CMK (cell line): ENCODE measurements around the gene AMMECR1.
"Not testable (repeated sequence)": the region's sequence is repeated elsewhere in the genome, so short reads cannot be mapped to it uniquely, and the experiment has no call there.

ENCODE experiments used
- DNase-seq: peaks from one replicate; pipeline ENCODE4 v3.0.0-alpha.2; 2010; ENCODE audit warnings: low read depth

Gene AMMECR1

GRCh38 chrX:110170029-110170428 is 147.9 kb downstream of the AMMECR1 start:
- no peak for DNase-seq

DNA sequence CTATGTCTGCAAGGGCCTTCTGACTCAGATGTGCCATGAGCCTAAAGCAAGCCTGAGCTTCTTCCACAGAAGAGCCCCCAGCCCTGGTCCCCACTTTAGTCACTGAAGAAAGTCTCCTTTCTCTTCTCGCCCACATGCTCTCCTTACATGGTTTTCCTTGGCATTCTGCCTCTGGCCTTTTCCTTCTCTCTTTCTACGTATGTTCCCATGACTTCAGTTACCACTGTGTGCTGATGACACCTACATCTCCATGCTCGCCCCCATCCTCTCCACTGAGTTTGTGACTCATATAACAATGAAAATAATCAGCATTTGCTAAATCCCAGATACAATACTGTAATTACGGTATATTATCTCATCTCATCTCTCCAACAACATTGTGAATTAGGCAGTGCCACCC is 149.3 kb downstream of the AMMECR1 start:
- DNase-seq, result no peak

- no peak for DNase-seq
These were observed 149.9 kb downstream of the AMMECR1 start for GRCh38 chrX:110167952-110168451.

DNA sequence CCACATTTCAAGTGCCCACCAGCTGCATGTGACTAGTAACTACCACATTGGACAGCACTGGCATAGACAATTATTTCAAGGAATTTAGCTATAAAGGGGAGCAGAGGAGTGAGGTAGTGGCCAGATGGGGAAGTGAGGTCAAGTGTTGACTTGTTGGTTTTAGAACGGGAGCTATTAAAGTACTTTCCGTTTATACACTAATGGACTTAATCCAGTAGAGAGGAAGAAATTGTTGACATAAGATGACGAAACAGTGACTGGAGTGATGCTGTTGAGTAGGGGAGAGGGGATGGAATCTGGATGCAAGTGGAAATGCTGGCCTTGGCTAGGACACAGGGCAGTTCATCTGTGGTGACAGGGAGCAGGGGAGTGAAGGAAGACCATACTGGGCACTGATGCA is 154.4 kb downstream of the AMMECR1 start:
- DNase-seq, result no peak

DNA sequence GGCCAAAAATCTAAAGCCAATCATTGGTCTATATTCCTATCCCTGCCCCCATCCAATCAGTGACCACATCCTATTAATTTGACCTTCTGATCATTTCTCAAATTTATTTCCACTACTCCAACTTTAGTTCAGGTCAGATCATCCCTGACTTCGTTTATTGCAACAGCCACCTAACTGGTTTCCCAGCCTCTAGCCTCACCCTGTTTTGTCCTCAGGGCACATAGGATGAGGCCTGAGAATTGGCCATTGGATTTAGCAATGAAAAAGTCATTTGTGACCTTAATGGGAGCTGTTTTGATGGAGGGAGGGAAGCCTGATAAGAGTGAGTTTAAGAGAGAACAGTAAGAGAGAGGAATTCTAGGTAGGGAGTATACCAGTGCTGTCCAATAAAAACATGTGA is 155.0 kb downstream of the AMMECR1 start:
- no peak for DNase-seq

- DNase-seq, result no peak
These were observed 155.8 kb downstream of the AMMECR1 start for GRCh38 chrX:110162131-110162530.

DNA sequence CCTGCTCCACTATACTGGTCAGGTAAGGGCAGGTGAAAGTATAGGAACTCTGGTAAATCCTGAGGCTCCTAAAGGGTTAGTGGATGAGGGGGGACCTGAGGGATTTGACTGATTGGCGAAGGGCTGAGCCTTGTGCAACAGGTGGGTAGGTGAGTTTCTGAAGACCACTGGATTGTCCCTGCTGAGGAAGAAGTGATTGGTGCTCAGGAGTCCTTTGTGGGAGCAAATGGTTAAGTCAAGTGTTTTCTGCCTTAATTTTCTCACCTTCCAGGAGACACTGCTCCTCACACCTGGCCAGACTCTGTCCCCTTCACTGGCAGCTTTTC is 156.6 kb downstream of the AMMECR1 start:
- DNase-seq, result no peak

GRCh38 chrX:110159865-110160264 is 158.0 kb downstream of the AMMECR1 start:
- no peak for DNase-seq

DNA sequence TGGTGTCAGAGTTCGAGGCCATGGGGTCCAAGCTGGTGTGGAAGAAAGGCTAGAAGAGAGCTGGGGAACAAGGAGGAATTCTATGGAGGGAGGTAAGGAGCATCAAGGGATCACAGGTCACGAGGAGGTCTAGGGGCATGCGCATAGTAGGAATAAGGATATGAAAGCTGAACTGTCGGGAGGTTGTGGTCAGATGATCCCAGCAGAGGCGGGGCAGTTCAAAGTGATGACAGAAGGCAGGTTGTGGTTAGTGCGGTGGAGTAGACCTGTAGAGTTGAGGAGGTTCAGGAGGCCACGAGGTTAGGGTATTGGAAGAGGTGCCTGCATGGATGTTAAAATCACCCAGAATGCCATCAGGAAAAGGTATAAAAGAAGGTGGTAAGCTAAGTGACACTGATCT is 158.7 kb downstream of the AMMECR1 start:
- DNase-seq, result no peak

DNA sequence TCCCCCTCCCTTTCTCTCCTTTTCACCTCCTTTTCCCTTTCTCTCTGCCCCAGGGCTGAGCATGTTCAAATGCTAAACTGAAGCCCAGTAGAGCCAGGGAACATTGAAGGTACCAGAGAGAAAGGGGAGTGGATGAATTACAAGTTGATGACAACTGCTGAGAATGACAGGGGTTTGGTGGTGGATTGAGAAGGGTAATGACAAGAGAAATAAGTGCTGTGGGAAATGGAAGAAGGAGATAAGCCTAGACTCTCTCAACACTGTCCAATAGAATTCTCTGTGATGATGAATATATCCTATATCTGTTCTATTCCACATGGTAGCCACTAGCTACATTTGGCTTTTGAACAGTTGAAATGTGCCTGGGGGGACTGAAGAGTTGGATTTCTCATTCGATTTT is 160.4 kb downstream of the AMMECR1 start:
- no peak for DNase-seq

- DNase-seq, result no peak
These were observed 161.6 kb downstream of the AMMECR1 start for GRCh38 chrX:110156167-110156754.

DNA sequence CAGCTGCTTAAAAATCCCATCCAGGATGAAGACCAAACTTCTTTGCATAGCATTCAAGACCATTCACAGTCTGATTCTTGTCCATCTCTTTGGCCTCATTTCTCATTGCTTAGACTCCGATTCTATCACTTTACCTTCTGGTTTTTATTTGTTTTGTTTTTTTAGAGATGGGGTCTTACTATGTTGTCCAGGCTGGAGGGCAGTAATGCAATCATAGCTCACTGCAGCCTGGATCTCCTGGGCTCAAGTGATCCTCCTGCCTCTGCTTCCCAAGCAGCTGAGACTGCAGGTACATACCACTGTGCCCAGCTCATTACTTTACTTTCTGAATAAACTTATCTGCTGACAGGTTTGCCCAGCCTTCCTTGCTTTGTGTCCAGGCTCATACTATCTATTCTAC is 162.1 kb downstream of the AMMECR1 start:
- DNase-seq, result no peak

GRCh38 chrX:110154328-110154727 is 163.6 kb downstream of the AMMECR1 start:
- DNase-seq, result not testable (repeated sequence)

DNA sequence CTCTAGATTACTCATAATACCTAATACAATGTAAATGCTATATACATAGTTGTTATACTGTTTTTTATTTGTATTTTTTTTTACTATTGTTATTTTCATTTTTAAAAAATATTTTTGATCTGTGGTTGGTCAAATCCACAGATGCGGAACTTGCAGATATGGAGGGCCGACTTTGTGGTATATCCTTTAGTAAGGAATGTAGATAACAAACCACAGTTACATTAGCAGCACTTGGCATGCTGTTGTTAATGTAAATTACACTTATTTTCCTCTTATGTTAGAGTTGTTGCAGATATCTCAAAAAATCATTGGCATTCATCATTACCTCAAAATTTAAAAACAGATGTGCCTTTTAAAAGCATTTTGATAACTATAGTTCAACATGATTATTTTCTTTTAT is 164.0 kb downstream of the AMMECR1 start:
- DNase-seq, result no peak

DNA sequence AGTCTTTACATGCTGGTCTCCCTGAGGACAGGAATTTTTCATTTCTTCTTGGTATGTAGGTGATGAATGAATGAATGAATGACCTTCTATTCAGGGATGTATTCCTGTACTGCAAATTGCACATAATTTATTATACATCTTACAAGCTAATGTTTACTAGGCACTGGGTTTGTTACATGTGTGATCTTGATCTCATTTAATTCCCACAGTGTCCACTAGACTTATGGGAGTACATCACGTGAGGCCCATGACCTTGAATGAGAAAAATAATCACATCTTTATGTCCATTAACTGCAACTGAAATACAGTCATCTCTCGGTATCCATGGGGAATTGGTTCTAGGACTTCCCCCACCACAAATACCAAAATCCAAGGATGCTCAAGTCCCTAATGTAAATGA is 164.6 kb downstream of the AMMECR1 start:
- no peak for DNase-seq

GRCh38 chrX:110146521-110146920 is 171.4 kb downstream of the AMMECR1 start:
- no peak for DNase-seq

GRCh38 chrX:110145854-110146253 is 172.0 kb downstream of the AMMECR1 start:
- no peak for DNase-seq

- DNase-seq, result no peak
These were observed 172.6 kb downstream of the AMMECR1 start for GRCh38 chrX:110145311-110145710.
